ENCODE data around the gene MYO7B.

Gene MYO7B

GRCh38 chr2:127636248-127637235 is 101.1 kb downstream of the MYO7B start:
- no peak for DNase-seq (ENCODE audit: low read depth, low spot score)

DNA sequence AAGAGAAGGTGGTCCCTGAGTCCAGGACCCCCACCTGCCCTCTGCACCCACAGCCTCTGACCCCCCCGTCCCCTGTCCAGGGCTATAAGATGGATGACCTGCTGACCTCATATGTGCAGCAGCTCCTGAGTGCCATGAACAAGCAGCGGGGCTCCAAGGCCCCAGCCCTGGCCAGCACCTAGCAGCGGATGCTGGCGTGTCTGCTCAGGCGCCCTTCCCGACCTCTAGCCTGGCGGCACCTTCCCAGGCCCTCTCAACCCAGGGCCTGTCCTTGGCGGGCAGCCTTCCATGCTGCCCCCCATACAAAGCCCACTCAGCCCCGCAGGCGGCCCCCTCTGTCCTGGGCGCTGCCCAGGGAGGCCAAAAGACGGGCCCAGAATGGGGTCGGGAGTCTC is 101.8 kb downstream of the MYO7B start:
- no peak for DNase-seq (ENCODE audit: low read depth, low spot score)

DNA sequence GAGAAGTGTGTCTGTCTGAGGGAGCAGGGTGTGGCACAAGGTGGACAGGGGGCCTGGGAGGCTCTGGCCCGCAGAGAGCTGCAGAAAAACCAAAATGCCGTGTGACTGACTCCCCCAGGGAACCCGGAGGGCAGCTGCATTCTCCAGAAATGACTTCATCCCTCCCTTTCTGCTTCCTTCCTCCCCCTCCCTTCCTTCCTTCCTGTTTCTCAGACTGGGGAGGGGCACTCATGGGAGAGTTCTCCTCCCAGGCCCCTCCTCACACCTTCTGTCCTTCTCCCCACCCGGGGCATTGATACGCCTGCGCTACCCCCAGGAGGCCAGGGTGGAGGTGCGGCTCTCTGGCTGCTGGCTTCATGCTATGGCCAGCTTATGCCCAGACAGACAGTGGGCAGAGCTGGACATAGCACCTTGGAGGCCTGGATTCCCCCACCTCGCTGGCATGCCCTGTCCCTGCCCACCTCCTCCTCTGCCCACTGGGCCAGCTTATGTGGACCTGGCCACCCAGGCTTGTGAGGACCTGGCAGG is 102.3 kb downstream of the MYO7B start:
- DNase-seq (ENCODE audit: low read depth, low spot score) = no peak

DNA sequence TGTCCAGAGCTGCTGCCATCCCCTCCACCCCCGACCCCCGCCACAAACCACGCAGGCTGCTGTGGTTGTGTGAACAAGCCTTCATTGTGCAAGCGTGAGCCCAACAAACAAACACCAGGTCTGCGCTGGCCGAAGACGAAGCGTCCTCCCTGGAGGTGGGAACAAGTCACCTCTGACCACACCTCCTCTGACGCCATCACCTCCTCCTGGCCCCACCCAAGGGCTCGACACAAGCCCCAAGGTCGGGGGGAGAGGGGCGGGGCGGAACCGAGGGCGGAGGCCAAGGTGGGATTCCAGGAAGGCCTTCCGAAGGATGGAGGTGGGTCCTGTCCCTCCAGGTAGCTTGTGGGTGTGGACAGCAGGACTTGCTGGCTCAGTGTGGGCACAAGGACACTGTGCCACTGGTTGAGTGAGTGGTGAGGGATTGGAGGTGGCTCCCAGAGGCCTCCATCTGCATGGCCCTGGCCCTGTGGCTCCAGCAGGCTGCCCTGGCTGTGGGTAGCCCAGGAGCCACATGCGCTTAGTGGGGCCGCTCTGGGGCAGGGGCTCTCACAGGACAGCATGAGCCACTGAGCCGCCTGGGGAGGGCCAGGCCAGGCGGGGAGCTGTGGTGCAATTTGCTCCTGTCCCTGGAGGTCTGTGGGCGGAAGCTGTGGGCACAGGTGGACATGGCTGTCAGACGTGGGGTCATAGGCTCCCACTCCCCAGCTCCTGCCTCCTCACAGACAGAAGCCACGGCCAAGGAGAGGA is 103.1 kb downstream of the MYO7B start:
- no peak for DNase-seq (ENCODE audit: low read depth, low spot score)

GRCh38 chr2:127639111-127639474 is 103.6 kb downstream of the MYO7B start:
- DNase-seq (ENCODE audit: low read depth, low spot score) = no peak

DNA sequence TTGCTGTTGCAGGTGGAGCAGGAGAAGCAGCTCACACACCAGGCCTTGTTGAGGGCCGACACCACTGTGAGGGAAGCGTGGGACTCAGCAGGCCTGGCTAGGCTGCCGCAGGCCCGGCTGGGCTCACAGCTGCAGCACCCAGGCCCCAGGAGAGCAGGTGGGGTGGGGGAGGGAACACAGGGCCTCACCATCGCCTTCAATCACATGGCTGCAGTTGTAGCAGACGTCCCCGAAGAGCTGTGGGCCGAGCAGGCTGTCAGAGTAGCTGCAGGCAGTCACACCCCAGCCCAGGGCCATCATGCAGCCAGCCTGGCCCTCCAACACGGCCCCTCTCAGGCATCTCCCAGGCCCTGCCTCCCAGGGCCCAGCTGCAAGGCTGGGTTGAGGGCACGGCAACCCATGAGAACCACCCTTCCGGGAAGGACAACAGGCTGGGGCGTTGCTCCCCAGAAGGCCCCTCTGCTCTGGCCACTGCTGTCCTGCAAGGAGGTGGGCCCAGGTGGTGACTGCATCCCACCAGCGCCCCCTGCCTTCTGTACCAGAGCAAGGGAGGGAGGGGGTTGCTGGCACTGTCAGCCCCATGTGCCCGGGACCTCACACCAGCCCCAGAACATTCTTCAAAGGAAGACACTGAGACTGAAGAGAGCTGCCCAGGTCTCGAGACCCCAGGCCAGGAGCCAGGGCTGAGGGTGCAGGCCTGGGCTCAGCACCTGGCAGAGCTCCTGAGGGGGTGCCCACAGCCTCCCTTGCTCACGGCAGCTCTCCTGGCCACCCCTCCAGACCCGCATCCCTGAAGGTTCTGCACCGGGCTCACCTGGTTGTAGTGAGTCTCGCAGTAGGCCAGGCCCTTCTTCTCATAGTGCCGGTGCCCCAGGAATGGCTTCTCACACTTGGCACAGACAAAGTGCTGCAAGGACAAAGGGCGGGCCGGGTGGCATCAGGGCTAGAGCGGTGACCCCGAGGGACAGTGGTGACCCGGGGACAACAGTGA is 104.9 kb downstream of the MYO7B start:
- no peak for DNase-seq (ENCODE audit: low read depth, low spot score)

DNA sequence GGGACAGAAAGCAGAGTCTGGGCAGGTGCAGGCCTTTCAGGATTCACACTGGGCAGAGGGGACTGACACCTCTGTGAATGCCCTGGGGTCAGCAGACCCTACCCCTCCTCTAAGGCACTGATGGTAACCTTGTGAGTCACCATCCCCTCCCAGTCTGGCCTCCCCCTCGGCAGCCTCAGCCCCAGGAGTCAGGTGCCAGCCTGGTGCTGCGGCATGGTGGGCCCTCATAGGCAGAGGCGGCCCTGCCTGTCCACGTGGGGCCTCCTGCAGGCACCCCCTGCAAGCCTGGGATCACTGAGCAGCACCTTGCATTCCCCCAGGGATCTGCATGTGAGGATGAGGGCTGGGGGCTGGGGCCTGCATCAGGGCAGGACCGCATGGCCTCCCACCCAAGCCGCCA is 105.7 kb downstream of the MYO7B start:
- no peak for DNase-seq (ENCODE audit: low read depth, low spot score)

GRCh38 chr2:127641846-127642507 is 106.5 kb downstream of the MYO7B start:
- no peak for DNase-seq (ENCODE audit: low read depth, low spot score)

- DNase-seq (ENCODE audit: low read depth, low spot score) = no peak
Measured at GRCh38 chr2:127642706-127643438, 107.4 kb downstream of the MYO7B start.

- no peak for DNase-seq (ENCODE audit: low read depth, low spot score)
Measured at GRCh38 chr2:127643439-127644065, 108.1 kb downstream of the MYO7B start.

GRCh38 chr2:127644066-127645025 is 108.9 kb downstream of the MYO7B start:
- no peak for DNase-seq (ENCODE audit: low read depth, low spot score)

- no peak for DNase-seq (ENCODE audit: low read depth, low spot score)
Measured at GRCh38 chr2:127645026-127645394, 109.5 kb downstream of the MYO7B start.

DNA sequence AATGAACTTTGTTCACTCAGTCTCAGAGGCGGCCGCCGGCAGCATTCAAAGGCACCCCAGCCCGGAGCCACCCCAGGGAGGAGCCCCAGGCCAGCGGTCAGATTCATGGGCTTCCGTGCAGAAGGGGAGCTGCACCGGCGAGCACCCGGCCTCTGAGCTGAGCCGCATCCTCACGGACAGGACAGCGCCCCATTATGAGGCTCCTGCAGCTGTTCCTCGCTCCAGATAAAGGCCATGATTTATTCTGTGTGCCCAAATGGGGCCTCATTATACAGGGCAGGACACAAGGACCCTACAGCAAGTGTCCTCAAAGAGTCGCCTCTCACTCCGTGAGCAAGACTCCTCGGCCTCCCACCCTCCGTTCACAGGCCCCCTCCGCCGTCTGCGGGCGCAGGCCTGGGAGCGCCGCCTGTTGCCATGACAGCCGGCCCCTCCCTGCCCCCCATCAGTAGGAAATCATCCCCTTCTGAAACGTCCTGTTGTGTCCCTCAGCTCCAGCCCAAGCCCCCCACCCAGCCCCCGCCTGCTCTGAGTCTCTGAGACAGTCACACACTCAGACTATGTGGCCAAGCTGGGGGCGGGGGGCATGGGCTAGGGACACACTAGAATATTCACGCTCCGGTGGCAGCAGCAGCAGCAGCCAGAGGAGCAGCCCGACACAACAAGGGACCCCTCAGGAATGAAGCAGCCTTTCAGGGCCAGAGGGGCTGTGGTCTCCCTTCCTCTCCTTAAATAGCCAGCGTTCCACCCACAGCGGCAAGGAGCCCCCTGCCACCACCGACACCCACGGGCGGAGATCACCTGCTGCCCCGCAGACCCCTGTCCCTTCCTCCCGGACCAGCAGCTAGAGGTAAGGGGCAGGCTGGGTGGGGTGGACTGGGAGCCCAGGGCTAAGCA is 110.2 kb downstream of the MYO7B start, which contains the start of gene GPR17:
GPR17 (plus strand) TSS at position 759 of the 897 bp plus-strand sequence. CDS start 4,583 bp downstream, outside the sequence.
- no peak for DNase-seq (ENCODE audit: low read depth, low spot score)

DNA sequence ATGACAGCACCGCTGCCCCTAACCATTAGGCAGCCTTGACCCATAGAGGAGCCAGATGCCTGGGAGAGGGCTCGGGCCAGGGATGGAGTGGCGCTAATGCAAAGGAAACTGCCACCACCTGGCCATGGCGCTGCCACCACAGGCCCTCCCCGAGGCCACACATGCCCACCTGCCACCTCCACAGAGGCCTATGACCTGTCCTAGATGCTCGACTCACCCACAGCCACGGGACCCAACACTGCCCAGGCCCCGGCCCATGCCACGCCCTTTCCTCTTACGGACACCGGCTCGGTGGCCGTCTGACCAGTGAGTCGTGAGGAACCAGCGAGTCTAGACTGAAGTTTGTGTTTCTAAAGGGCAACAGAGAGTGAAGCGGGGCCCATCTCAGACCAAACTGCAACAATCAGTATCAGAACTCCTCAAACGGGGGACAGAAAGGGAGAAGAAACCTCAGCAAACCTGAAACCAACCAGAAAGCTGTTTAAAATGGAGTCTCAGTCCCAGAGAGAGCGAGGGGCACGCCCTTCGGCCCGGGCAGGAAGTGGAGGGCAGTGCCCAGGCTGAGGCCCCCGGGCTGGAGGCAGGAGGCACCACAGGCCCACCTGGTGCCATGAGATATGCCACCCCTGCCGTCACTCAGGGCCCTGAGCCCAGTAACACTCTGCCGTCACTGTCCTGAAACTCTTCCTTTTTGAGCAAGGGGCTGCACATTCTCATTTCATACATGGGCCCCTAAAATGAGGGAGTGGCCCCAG is 111.2 kb downstream of the MYO7B start:
- DNase-seq (ENCODE audit: low read depth, low spot score) = no peak

GRCh38 chr2:127647242-127648190 is 112.0 kb downstream of the MYO7B start:
- no peak for DNase-seq (ENCODE audit: low read depth, low spot score)

Data from brain pericyte (primary cell).